K562 (cell line): ENCODE data around the gene GRIA1. TPM values are rescaled to one million over a fixed set of nuclear protein-coding genes. Genes with fewer than 3 reads are reported as not detected.

Source experiments
- ATAC-seq: fragments of 200-7000 bp; cut with Tn5 transposase; 3 replicates; pipeline ENCODE4 v1.9.1; 2020; ENCODE audit warnings: moderate library complexity
- BruUV-seq: library from RNA; stranded (reverse); fragments of 400-500 nt; replicated peaks from 2 replicates; lab custom pipeline; 2021; lab: Mats Ljungman, UMichigan
- CTCF ChIA-PET: fragments of 300-600 bp; formaldehyde crosslinking; extraction: SDS; loops from one replicate; lab custom pipeline; 2021; ENCODE audit warnings: low intra/inter-chr PET ratio; lab: Yijun Ruan, JAX
- POLR2A ChIA-PET: fragments of 300-600, 350-650 bp; sonication (Branson Sonifier 250); formaldehyde crosslinking; extraction: SDS; loops from one replicate; lab custom pipeline; 2021; ENCODE audit warnings: antibody characterized with exemption, inconsistent platforms; lab: Yijun Ruan, JAX
- DNase-seq, 4 experiments: peaks; one replicate each; pipeline versions ENCODE4 v3.0.0 to v3.0.0-alpha.2; 2011 to 2018; ENCODE audit warnings: low spot score in 3 of 4, mixed read lengths in 3 of 4; ENCODE audit errors: extremely low read depth in 1 of 4
- FAIRE-seq: peaks from 2 replicates; lab custom pipeline; 2011; peaks lifted over from hg19 to GRCh38; lab: Jason Lieb, UNC
- H2AFZ ChIP-seq: 2 replicates; pipeline ENCODE4 v1.6.0; 2011; ENCODE audit warnings: low read depth, low read length, control low read depth, inconsistent platforms
- H3K27ac ChIP-seq: fragments of 200-600 bp; 3 replicates; pipeline ENCODE4 v1.8.0; 2011; ENCODE audit warnings: low read depth, mild to moderate bottlenecking, control low read depth, inconsistent platforms, low read length, moderate library complexity, mixed read lengths; ENCODE audit errors: extremely low read depth
- H3K27me3 ChIP-seq, 2 experiments: fragments of 300-600 bp in 1 of 2; 2 replicates in 1 of 2; 3 replicates in 1 of 2; pipeline versions ENCODE4 v1.6.0 to v1.8.0; 2011; ENCODE audit warnings: inconsistent platforms in 2 of 2, low read length in 2 of 2, mild to moderate bottlenecking in 1 of 2, mixed read lengths in 1 of 2, moderate library complexity in 1 of 2; ENCODE audit not compliant: control insufficient read depth in 2 of 2, insufficient read depth in 2 of 2
- H3K36me3 ChIP-seq: fragments of 300-600 bp; 3 replicates; pipeline ENCODE4 v1.8.0; 2011; ENCODE audit warnings: mild to moderate bottlenecking, low read length, inconsistent platforms; ENCODE audit not compliant: control insufficient read depth, insufficient read depth
- H3K4me1 ChIP-seq, 2 experiments: fragments of 200-600 bp in 1 of 2; replicated peaks in 1 of 2; 2 replicates in 1 of 2; 3 replicates in 1 of 2; pipeline versions ENCODE4 v1.5.1 to v1.8.0; 2011; ENCODE audit warnings: inconsistent platforms in 2 of 2, low read length in 2 of 2, mild to moderate bottlenecking in 1 of 2, mixed read lengths in 1 of 2, moderate library complexity in 1 of 2; ENCODE audit not compliant: control insufficient read depth in 2 of 2, insufficient read depth in 2 of 2
- H3K4me2 ChIP-seq: 2 replicates; pipeline ENCODE4 v1.6.1; 2011; ENCODE audit warnings: low read length, control low read depth, inconsistent platforms, mixed read lengths; ENCODE audit not compliant: insufficient read depth
- H3K4me3 ChIP-seq: fragments of 200-600 bp; sonication (generic), shearing (Covaris generic); 2 replicates; pipeline ENCODE4 v1.5.1; 2016; ENCODE audit warnings: control low read depth, inconsistent platforms
- H3K79me2 ChIP-seq: fragments of 200-600 bp; 3 replicates; pipeline ENCODE4 v1.8.0; 2011; ENCODE audit warnings: low read length, inconsistent platforms; ENCODE audit not compliant: control insufficient read depth, insufficient read depth
- H3K9ac ChIP-seq, 2 experiments: 2 replicates each; pipeline versions ENCODE4 v1.6.0 to v1.6.1; 2011; ENCODE audit warnings: low read depth in 2 of 2, low read length in 2 of 2, control low read depth in 1 of 2, inconsistent platforms in 1 of 2, mild to moderate bottlenecking in 1 of 2, mixed read lengths in 1 of 2; ENCODE audit not compliant: insufficient read depth in 1 of 2
- H3K9me1 ChIP-seq: one replicate; pipeline ENCODE4 v1.6.0; 2011; ENCODE audit warnings: inconsistent platforms, mild to moderate bottlenecking, low read length, moderate library complexity; ENCODE audit not compliant: control insufficient read depth, insufficient read depth
- H3K9me3 ChIP-seq: replicated peaks from 2 replicates; pipeline ENCODE4 v1.5.1; 2011; ENCODE audit warnings: low read depth, low read length, inconsistent platforms; ENCODE audit not compliant: control insufficient read depth, insufficient read depth
- H4K20me1 ChIP-seq: replicated peaks from 2 replicates; pipeline ENCODE4 v1.6.1; 2011; ENCODE audit warnings: low read length, inconsistent platforms, mixed read lengths; ENCODE audit not compliant: control insufficient read depth, insufficient read depth
- DACH1 ChIP-seq: fragments of 450-650 bp; IDR thresholded peaks from 2 replicates; pipeline ENCODE4 v1.6.1; 2018; ENCODE audit not compliant: partially characterized antibody
- FOXK2 ChIP-seq, 2 experiments: fragments of 450-650 bp; IDR thresholded peaks in 1 of 2; conservative IDR thresholded peaks in 1 of 2; 2 replicates each; pipeline ENCODE4 v1.6.1; 2016; ENCODE audit warnings: low read depth in 2 of 2, mild to moderate bottlenecking in 1 of 2
- HMBOX1 ChIP-seq: sonication (generic); IDR thresholded peaks from 2 replicates; pipeline ENCODE4 v1.6.1; 2016
- KLF10 ChIP-seq: fragments of 250-450 bp; sonication (Bioruptor Pico); IDR thresholded peaks from 2 replicates; pipeline ENCODE4 v1.6.1; 2021; ENCODE audit warnings: matching md5 sums
- MGA ChIP-seq: fragments of 450-650 bp; IDR thresholded peaks from 2 replicates; pipeline ENCODE4 v1.6.1; 2016; ENCODE audit warnings: mild to moderate bottlenecking, moderate library complexity
- STAT5B ChIP-seq: fragments of 250-450 bp; sonication (Bioruptor Pico); IDR thresholded peaks from 2 replicates; pipeline ENCODE4 v1.8.0; 2021; ENCODE audit warnings: mild to moderate bottlenecking, inconsistent platforms
- ZBTB33 ChIP-seq: sonication (generic); formaldehyde crosslinking; IDR thresholded peaks from 2 replicates; pipeline ENCODE4 v1.8.1; 2023; ENCODE audit warnings: mild to moderate bottlenecking, missing genetic modification reagents
- WGBS: fragments of 100-300 bp; shearing (Covaris generic); methylation state at CpG from one replicate; pipeline ENCODE4 v1.1.6; 2016; ENCODE audit warnings: low coverage, mixed read lengths; ENCODE audit not compliant: insufficient coverage; ENCODE audit errors: missing lambda C conversion rate; 5-methylcytosine and 5-hydroxymethylcytosine counted together
- in situ Hi-C: fragments of 300-500 bp; cut with MboI; formaldehyde crosslinking; loops from 4 replicates; pipeline ENCODE4 v1.15.0; 2018; ENCODE audit warnings: inconsistent platforms, mixed read lengths
- intact Hi-C: fragments of 100-400 bp; cut with micrococcal nuclease; formaldehyde crosslinking; loops from 2 replicates; pipeline ENCODE4 v1.14.2; 2022
- polyA plus RNA-seq, 8 experiments: library from polyadenylated mRNA; depleted of rRNA in 4 of 8; stranded (reverse) in 5 of 8; unstranded in 3 of 8; fragments of >200 nt; fragmentation: Nextera tagmentation in 2 of 8; fragmentation: Illumina TruSeq in 1 of 8; extraction: Ambion mirVana in 2 of 8; extraction: Trizol in 1 of 8; gene quantifications; 2 replicates each; pipeline versions ENCODE4 v1.2.1 to v1.2.3, GENCODE V29; 2011 to 2014; ENCODE audit warnings: inconsistent platforms in 1 of 8, missing spikeins in 1 of 8
- total RNA-seq, 7 experiments: library from RNA; depleted of rRNA in 6 of 7; stranded (reverse); fragments of >200 nt in 6 of 7; fragmentation: Illumina TruSeq in 2 of 7; extraction: Trizol in 2 of 7; gene quantifications; 2 replicates each; pipeline versions ENCODE4 v1.2.1 to v1.2.3, GENCODE V29; 2011 to 2021; ENCODE audit warnings: low replicate concordance in 1 of 7

The GRIA1 gene
- total and polyA plus RNA-seq, 9 of the 15 experiments (the other 6 are each of a cell fraction or from before 2014, with no cell fraction given): not detected

GRCh38 chr5:153565822-153566221 is 75.4 kb downstream of the GRIA1 start (continued):
- no peak for TF ChIP-seq ZBTB33 (CRISPR knock-in tag)
- no peak for TF ChIP-seq STAT5B (CRISPR knock-in tag)
- no peak for TF ChIP-seq FOXK2 (conservative IDR thresholded peaks at IDR 0.05 in 1 of 2, IDR thresholded peaks at IDR 0.05 in 1 of 2; ENCODE audit: low read depth in 2 of 2)

GRCh38 chr5:153569036-153569435 is 78.6 kb downstream of the GRIA1 start:
- Histone ChIP-seq H3K9me3 (no peaks in the 10 kb centered on the region), H3K9me1 (no peaks in the 10 kb centered on the region), H3K4me1 (no peaks in the 10 kb centered on the region), H3K4me2 (no peak overlapping the region), H3K27ac (no peak overlapping the region), H3K27me3 (no peaks in the 10 kb centered on the region), H3K9ac (no peak overlapping the region), H4K20me1 (no peaks in the 10 kb centered on the region), H3K36me3 (no peaks in the 10 kb centered on the region), H3K4me3 (no peak overlapping the region), H2AFZ (no peak overlapping the region), H3K79me2 (no peaks in the 10 kb centered on the region)
- intact Hi-C loops (no loop called here), in situ Hi-C loops (no loop called here)
- 7% methylated on average over 1 of the region's 1 CpG for WGBS
- no peak for DNase-seq
- no peak for TF ChIP-seq HMBOX1
- no peak for TF ChIP-seq DACH1
- TF ChIP-seq MGA: no peak
- no peak for TF ChIP-seq KLF10
- BruUV-seq: no TSS peak
- ChIA-PET POLR2A (interaction anchor here (1.1 kb wide), 1 partner anchor 11 kb away, joined by 3 read pairs; no protein-coding TSS in a partner anchor), CTCF (no interaction called here)
- no peak for ATAC-seq
- no peak for FAIRE-seq
